PC-3 (cell line): ENCODE results near the gene SLC15A5.

Source experiments
- CTCF ChIP-seq: fragments of 300-600 bp; sonication (generic); conservative IDR thresholded peaks from 2 replicates; pipeline ENCODE4 v1.5.1; 2017; ENCODE audit warnings: antibody characterized with exemption, low read depth, mild to moderate bottlenecking, low read length
- EZH2 ChIP-seq: fragments of 300-600 bp; sonication (generic); IDR thresholded peaks from one replicate; pipeline ENCODE4 v1.6.1; 2017; ENCODE audit warnings: antibody characterized with exemption, mild to moderate bottlenecking, low read length; ENCODE audit not compliant: unreplicated experiment
- EZH2phosphoT487 ChIP-seq: fragments of 300-600 bp; sonication (generic); IDR thresholded peaks from 2 replicates; pipeline ENCODE4 v1.6.1; 2018; ENCODE audit warnings: mild to moderate bottlenecking, antibody characterized with exemption, low read length, borderline replicate concordance

GRCh38 chr12:16325426-16325825, 47.9 kb upstream of the SLC15A5 start:
- TF ChIP-seq CTCF (no peak), EZH2 (no peak), EZH2phosphoT487 (no peak)
